HCT116 (cell line): ENCODE measurements around the gene PTPRQ. TPM values are rescaled to one million over a fixed set of nuclear protein-coding genes. Genes with fewer than 3 reads are reported as not detected.
A peak's percentile ranks its signal among the peaks of the same experiment; 100 is the strongest.

Experiments used
- ATAC-seq: fragments of 200-7000 bp; cut with Tn5 transposase; 2 replicates; pipeline ENCODE4 v1.9.1; 2020; ENCODE audit warnings: mild to moderate bottlenecking, moderate library complexity
- BruUV-seq: library from RNA; stranded (reverse); fragments of 400-500 nt; replicated peaks from 2 replicates; lab custom pipeline; 2021; lab: Mats Ljungman, UMichigan
- CTCF ChIA-PET: fragments of 300-600 bp; sonication (Branson Sonifier 250); formaldehyde crosslinking; loops from one replicate; lab custom pipeline; 2021; ENCODE audit warnings: antibody characterized with exemption; lab: Charles Lee
- POLR2A ChIA-PET: fragments of 300-600, 350-600 bp; sonication (Branson Sonifier 250); formaldehyde crosslinking; loops from one replicate; lab custom pipeline; 2021; ENCODE audit warnings: antibody characterized with exemption; lab: Charles Lee
- RAD21 ChIA-PET, 2 experiments: fragments of 300-600 bp; sonication (Branson Sonifier 250); formaldehyde crosslinking; loops; one replicate each; lab custom pipeline; 2023; ENCODE audit warnings: low total read pairs in 2 of 2; ENCODE audit not compliant: uncharacterized antibody in 2 of 2, unreplicated experiment in 2 of 2, low non-redundant PET in 1 of 2; lab: Charles Lee
- DNase-seq: peaks from one replicate; pipeline ENCODE4 v3.0.0-alpha.2; 2010; ENCODE audit warnings: low read depth, low spot score
- H2AFZ ChIP-seq: fragments of 200-600 bp; shearing (Covaris generic), sonication (generic); 2 replicates; pipeline ENCODE4 v1.6.1; 2017; ENCODE audit warnings: low read depth, mixed run types, mixed read lengths, antibody characterized with exemption, low read length; ENCODE audit not compliant: poor library complexity, severe bottlenecking
- H3K27ac ChIP-seq: 2 replicates; pipeline ENCODE4 v1.5.1; 2012; ENCODE audit warnings: low read depth, low read length
- H3K27me3 ChIP-seq: fragments of 200-600 bp; sonication (generic); 2 replicates; pipeline ENCODE4 v1.6.1; 2016; ENCODE audit warnings: mixed run types, low read length, mixed read lengths; ENCODE audit not compliant: insufficient read depth
- H3K36me3 ChIP-seq, 2 experiments: fragments of 200-500 bp in 1 of 2; fragments of 200-600 bp in 1 of 2; sonication (Bioruptor generic) in 1 of 2; sonication (generic) in 1 of 2; 2 replicates each; pipeline versions ENCODE4 v1.5.1 to v1.6.1; 2014 to 2016; ENCODE audit warnings: low read length in 2 of 2, inconsistent platforms in 1 of 2, mixed read lengths in 1 of 2, mixed run types in 1 of 2; ENCODE audit not compliant: insufficient read depth in 2 of 2, control insufficient read depth in 1 of 2
- H3K4me1 ChIP-seq, 2 experiments: fragments of 200-600 bp in 1 of 2; sonication (generic) in 1 of 2; 2 replicates each; pipeline versions ENCODE4 v1.5.1 to v1.6.1; 2012 to 2017; ENCODE audit warnings: low read length in 2 of 2, inconsistent platforms in 1 of 2, mild to moderate bottlenecking in 1 of 2, mixed read lengths in 1 of 2, mixed run types in 1 of 2, moderate library complexity in 1 of 2; ENCODE audit not compliant: insufficient read depth in 2 of 2, control insufficient read depth in 1 of 2
- H3K4me2 ChIP-seq: fragments of 200-600 bp; sonication (generic); 2 replicates; pipeline ENCODE4 v1.6.1; 2017; ENCODE audit warnings: mixed run types, low read length, mixed read lengths
- H3K4me3 ChIP-seq, 2 experiments: fragments of 200-600 bp in 1 of 2; sonication (generic) in 1 of 2; replicated peaks in 1 of 2; 2 replicates each; pipeline ENCODE4 v1.5.1; 2011 to 2016; ENCODE audit warnings: low read length in 2 of 2, control low read depth in 1 of 2, low read depth in 1 of 2, mild to moderate bottlenecking in 1 of 2, mixed read lengths in 1 of 2, mixed run types in 1 of 2
- H3K79me2 ChIP-seq: fragments of 200-600 bp; sonication (generic); 2 replicates; pipeline ENCODE4 v1.6.1; 2017; ENCODE audit warnings: mild to moderate bottlenecking, mixed run types, low read length, moderate library complexity, mixed read lengths; ENCODE audit not compliant: insufficient read depth
- H3K9ac ChIP-seq: fragments of 200-600 bp; sonication (generic); 2 replicates; pipeline ENCODE4 v1.6.1; 2016; ENCODE audit warnings: low read length, mixed read lengths
- H3K9me2 ChIP-seq: fragments of 200-600 bp; sonication (generic), shearing (Covaris generic); 2 replicates; pipeline ENCODE4 v1.6.1; 2017; ENCODE audit warnings: mixed run types, mild to moderate bottlenecking, moderate library complexity; ENCODE audit not compliant: insufficient read depth
- H3K9me3 ChIP-seq, 2 experiments: fragments of 200-500 bp in 1 of 2; fragments of 200-600 bp in 1 of 2; sonication (Bioruptor generic) in 1 of 2; sonication (generic) in 1 of 2; 2 replicates each; pipeline ENCODE4 v1.6.1; 2014 to 2017; ENCODE audit warnings: low read length in 2 of 2, mixed read lengths in 2 of 2, inconsistent platforms in 1 of 2, low read depth in 1 of 2, mild to moderate bottlenecking in 1 of 2, mixed run types in 1 of 2, moderate library complexity in 1 of 2; ENCODE audit not compliant: control insufficient read depth in 1 of 2, insufficient read depth in 1 of 2
- H4K20me1 ChIP-seq: fragments of 200-600 bp; sonication (generic), shearing (Covaris generic); 2 replicates; pipeline ENCODE4 v1.6.1; 2017; ENCODE audit warnings: mixed run types, mild to moderate bottlenecking, moderate library complexity; ENCODE audit not compliant: insufficient read depth
- CEBPB ChIP-seq: IDR thresholded peaks from 2 replicates; pipeline ENCODE4 v1.6.1; 2012; ENCODE audit warnings: low read depth
- CTCF ChIP-seq, 3 experiments: fragments of 200-600 bp in 1 of 3; sonication (generic) in 1 of 3; IDR thresholded peaks in 2 of 3; conservative IDR thresholded peaks in 1 of 3; 2 replicates each; pipeline ENCODE4 v1.5.1; 2012 to 2017; ENCODE audit warnings: low read depth in 2 of 3, low read length in 2 of 3, antibody characterized with exemption in 1 of 3, borderline replicate concordance in 1 of 3, control low read depth in 1 of 3, mild to moderate bottlenecking in 1 of 3, mixed read lengths in 1 of 3, mixed run types in 1 of 3, moderate library complexity in 1 of 3; ENCODE audit not compliant: insufficient read depth in 1 of 3
- JUND ChIP-seq: IDR thresholded peaks from 2 replicates; pipeline ENCODE4 v1.6.1; 2012
- RAD21 ChIP-seq: IDR thresholded peaks from 2 replicates; pipeline ENCODE4 v1.6.1; 2012; ENCODE audit warnings: low read depth, mild to moderate bottlenecking
- REST ChIP-seq: IDR thresholded peaks from 2 replicates; pipeline ENCODE4 v1.6.1; 2012; ENCODE audit warnings: low read depth
- SRF ChIP-seq: IDR thresholded peaks from 2 replicates; pipeline ENCODE4 v1.6.1; 2012; ENCODE audit warnings: low read depth
- ZFX ChIP-seq: fragments of 450-650 bp; IDR thresholded peaks from 2 replicates; pipeline ENCODE4 v1.6.1; 2017
- intact Hi-C: fragments of 100-400 bp; cut with micrococcal nuclease; formaldehyde crosslinking; loops from 2 replicates; pipeline ENCODE4 v1.10.0; 2022
- total RNA-seq: library from RNA; stranded (reverse); gene quantifications from one replicate; pipeline ENCODE4 v1.2.1, GENCODE V29; 2021; ENCODE audit not compliant: unreplicated experiment

Gene PTPRQ
- total RNA-seq, 1 experiment from 2014 or later = not detected

DNA sequence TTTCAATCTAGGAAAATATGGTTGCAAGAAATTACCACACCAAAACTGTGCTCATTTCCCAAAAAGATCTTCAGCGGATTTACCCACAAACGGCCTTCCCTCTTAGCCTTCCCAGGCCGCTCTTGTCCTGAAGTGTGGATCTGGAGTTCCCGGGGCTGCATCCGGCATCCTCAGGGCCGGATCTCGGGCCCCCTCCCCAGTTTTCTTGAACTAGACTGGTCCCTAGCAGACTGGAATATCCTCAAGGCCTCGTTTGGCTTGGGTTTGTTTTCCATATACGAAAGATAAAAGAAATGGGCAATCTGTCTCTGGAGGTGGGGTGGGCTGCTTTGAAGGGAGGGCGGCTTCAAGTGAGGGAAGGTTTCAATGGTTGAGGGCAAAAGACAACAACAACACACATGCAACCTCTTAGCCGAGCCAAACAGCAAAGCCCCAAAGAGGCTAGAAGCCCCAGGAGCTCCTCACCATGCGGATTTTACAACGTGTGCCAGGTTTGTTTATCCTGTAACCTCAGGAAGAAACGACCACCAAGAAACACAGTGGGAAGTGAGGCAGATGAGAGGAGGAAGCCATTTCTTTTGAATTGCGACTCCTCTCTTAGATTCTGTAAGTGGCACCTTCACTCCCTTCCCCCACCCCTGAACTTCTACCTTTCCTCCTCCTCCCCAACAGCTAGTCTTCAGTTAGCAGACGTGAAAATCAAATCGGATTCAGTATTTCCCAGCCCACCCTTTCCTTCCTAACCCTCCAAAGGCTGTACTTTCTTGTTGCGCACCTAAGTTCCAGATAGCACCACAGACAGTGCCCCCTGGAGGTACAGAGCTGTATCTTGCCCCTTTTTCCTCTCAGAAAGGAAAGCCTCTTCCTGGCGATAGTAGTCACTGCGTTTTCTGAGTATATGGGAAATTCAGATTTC, 266.0 kb downstream of the PTPRQ start:
- no peaks in the 10 kb centered on the region for H3K36me3 ChIP-seq
- H2AFZ ChIP-seq = no peak overlapping the region
- no peak overlapping the region for H3K4me3 ChIP-seq
- H3K79me2 ChIP-seq = no peaks in the 10 kb centered on the region
- CTCF ChIA-PET = interaction anchor here (0.5 to 1.5 kb wide), 6 partner anchors 9 to 36 kb away, joined by 3 to 6 read pairs (median 4); no protein-coding TSS in a partner anchor
- H4K20me1 ChIP-seq = no peaks in the 10 kb centered on the region
- no peak overlapping the region for H3K9ac ChIP-seq
- intact Hi-C loops = no loop called here
- DNase-seq (peak; percentile 4), ATAC-seq (peak; percentile 85)
- H3K27me3 ChIP-seq = 0 out of 2 replicates have a peak, but pooled peaks cover 5% of the 10 kb centered on the region
- peak; percentile 16 to 87 (median 85); a peak in 4 of 6 replicates for TF ChIP-seq CTCF (IDR thresholded peaks at IDR 0.05 in 2 of 3, conservative IDR thresholded peaks at IDR 0.05 in 1 of 3; ENCODE audit: borderline replicate concordance in 1 of 3, insufficient read depth in 1 of 3, low read depth in 2 of 3, low read length in 2 of 3)
- TF ChIP-seq REST = no peak
- peak; percentile 18; the same call in 1 of the 2 replicates for TF ChIP-seq RAD21
- TF ChIP-seq CEBPB = no peak
- TF ChIP-seq SRF = no peak
- no peak for TF ChIP-seq ZFX
- TF ChIP-seq JUND = no peak
- H3K4me1 ChIP-seq = no peaks in the 10 kb centered on the region
- H3K4me2 ChIP-seq = 0 out of 2 replicates have a peak overlapping the region, but pooled peaks have one; percentile 3
- POLR2A ChIA-PET = no interaction called here
- RAD21 ChIA-PET = no interaction called here
- no peak overlapping the region for H3K27ac ChIP-seq
- H3K9me3 ChIP-seq = no peaks in the 10 kb centered on the region
- no TSS peak for BruUV-seq
- H3K9me2 ChIP-seq = no peaks in the 10 kb centered on the region
